Stimulated activated CD4-positive, alpha-beta T cell treated with anti-CD3 and anti-CD28 coated beads, Interleukin-15, amount 100 ng/mL, for 24 hours (primary cell): Measurements from ENCODE around the gene NFYC.
"Not testable (repeated sequence)": the region's sequence is repeated elsewhere in the genome, so short reads cannot be mapped to it uniquely, and the experiment has no call there.

Source experiments
- DNase-seq: peaks from one replicate; pipeline ENCODE4 v3.0.0-alpha.2; 2020

NFYC gene

GRCh38 chr1:40665335-40666171 is 26.0 kb upstream of the NFYC start, which contains the start of gene RIMS3:
RIMS3 (minus strand) TSS chr1:40665682; CDS start chr1:40641925, 23,757 bp downstream.
- peak; percentile 85 for DNase-seq

GRCh38 chr1:40668769-40669525 is 22.6 kb upstream of the NFYC start:
- peak; percentile 90 for DNase-seq

DNA sequence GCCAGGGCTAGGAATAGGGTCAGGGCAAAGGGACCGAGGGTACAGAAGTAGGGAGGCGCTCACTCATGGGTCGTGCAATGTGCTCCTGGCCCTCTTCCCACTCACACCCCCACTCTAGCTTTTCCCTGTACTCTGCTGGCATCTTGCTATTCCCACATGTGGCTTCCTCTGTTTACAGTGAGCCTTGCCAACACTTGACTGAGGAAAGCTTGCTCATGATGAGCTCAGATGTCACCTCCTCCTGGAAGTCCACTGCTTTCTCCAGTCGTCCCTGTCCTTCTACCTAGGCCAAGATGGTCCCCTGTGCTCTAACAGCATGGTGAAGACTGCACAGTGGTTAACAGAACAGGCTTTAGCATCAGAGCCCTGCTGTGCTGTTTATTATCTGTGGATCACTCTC is 18.1 kb upstream of the NFYC start:
- DNase-seq: no peak

DNA sequence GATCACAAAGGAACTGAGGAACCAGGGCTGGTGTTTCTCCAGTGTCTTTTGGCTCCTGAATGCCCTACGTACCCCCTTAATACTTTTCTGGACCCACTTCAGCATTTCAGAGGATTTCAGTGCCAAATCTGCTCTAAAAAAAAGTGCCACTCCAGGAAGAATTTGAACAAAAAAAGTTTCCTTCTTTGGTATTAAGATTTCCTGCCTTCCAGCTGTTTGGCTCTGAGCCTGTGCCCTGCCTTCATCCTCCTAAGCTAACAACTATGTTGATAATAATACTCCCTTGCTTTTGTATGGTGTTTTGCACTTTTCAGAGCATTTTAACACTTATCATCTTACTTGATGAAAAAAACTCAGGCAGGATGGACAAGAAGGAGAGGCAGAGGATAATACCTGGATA is 15.0 kb upstream of the NFYC start:
- DNase-seq: no peak

DNA sequence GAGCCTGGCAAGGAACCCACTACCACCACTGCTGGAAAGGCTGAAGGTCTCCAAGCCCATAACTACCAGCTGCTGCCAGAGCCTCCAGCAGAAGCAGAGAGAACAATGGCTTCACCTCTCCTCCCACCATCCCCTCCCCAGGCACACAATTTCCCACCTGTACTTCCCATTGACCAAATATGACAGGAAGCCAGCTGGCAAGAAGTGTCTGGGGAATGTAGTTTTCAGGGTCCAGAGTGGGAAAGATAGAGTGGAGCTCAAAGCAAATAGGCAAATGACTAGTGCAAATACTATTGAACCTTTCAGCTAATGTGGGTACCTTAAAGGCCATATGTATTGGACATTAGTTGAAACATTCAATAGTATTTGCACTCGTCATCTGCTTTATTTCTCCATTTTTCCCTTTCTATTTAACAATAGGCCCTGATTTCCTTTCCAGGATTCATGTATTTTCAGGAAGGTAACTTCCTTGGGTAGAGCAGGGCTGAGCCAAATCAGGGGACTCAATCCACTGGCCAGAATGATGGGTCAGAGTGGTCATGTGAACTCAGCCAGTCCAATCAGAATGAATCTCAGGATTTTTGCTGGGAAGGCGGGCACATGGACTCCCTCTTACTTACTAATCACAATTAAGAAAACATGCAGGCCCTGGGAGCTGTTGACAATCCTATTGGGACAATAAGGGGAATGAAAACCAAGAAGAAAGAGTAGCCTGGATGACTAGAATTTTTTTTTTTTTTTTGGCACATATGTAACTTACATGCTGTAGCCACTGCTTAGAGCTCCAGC is 12.1 kb upstream of the NFYC start:
- DNase-seq: no peak

DNA sequence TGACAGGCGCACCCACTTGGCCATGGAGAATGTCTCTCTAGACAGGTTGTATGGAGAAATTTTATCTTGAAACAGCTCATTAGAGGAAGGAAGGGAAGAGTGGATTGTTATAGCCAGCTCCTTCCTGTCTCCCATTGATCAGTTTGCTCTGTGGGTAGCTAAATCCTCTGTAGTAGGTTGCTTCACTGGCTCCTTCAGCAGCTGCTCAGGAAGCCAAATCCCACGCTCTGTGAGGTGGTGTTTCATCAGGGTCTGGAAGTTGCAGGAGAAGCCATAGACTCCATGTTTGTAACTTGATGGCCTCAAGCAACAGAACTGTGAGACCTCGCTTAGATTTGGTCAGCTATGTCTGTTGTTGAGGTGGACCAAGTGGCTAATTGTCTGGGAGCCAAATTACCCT is 6.8 kb upstream of the NFYC start:
- DNase-seq: no peak

DNA sequence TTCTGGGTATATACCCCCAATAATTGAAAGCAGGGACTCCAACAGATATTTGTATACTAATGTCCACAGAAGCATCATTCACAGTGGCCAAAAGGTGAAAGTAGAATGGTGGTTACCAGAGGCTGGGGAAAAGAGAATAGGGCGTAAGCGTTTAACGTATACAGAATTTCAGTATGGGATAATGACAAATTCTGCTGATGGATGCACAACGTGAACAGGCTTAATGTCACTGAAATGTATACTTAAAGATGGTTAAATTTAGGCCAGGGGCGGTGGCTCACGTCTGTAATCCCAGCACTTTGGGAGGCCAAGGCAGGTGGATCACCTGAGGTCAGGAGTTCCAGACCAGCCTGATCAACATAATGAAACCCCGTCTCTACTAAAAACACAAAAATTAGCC is 4.4 kb upstream of the NFYC start:
- DNase-seq: no peak

- no peak for DNase-seq
Observed at GRCh38 chr1:40687661-40688060, 3.8 kb upstream of the NFYC start.

DNA sequence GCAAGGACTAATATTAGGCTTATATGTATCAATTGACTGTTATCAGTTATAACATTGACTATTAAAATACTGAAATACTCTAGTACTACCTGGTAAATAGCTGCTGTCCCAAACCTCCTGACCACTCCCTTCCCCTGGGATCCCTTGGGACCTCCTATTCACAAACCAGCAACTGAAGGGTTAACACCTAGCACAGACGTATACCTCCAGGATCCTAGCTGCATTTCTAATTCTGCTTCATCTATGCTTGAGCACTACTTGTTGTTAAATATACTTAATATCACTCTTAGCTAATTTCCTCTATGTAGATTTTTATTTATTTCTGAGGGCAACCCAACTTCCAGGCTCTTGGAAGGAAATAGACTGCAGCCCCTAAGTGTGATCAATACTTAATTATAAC is 1.8 kb upstream of the NFYC start:
- DNase-seq: no peak

- no peak for DNase-seq
Observed at GRCh38 chr1:40690771-40691537, 550 bp upstream of the NFYC start.

DNA sequence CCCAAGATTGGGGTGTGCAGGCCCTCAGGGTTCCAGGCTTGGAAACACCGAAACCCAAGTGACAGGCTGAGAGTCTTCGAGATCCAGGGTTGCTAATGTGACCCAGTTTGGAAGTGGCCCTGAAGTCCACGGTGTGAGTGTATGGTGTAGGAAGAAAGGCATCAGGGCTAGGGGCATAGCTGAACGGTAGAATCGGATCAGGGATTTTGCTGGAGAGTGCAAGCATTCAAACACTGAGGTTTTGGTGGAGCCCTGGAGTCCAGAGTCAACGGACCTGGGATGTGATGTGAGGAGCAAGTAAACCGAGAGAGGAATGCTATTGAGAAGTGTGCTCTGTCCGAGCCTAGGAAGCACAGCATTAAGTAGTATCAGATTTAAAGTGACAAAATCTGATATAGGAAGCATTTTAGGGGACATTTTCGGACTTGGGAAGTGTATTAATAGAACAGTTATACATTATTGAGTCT is 958 bp downstream of the NFYC start:
- no peak for DNase-seq

DNA sequence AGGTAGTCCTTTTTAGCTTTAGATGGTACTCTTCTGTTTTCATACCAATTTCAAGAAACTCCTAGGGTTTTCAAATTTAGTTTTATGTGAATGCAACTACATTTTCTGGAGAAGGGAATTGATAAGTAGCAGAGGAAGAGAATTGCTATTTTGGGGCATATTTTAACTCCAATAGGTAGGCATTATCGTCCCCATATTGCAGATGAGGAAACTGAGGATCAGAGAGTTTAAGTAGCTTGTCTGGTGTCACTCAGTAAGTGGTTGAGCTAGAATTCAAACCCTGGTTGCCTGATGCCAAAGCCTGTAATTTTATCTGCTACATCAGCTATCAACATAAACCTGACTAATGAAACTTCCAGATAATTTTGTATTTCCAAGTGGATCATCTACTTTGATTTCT is 1.9 kb downstream of the NFYC start:
- DNase-seq: no peak

DNA sequence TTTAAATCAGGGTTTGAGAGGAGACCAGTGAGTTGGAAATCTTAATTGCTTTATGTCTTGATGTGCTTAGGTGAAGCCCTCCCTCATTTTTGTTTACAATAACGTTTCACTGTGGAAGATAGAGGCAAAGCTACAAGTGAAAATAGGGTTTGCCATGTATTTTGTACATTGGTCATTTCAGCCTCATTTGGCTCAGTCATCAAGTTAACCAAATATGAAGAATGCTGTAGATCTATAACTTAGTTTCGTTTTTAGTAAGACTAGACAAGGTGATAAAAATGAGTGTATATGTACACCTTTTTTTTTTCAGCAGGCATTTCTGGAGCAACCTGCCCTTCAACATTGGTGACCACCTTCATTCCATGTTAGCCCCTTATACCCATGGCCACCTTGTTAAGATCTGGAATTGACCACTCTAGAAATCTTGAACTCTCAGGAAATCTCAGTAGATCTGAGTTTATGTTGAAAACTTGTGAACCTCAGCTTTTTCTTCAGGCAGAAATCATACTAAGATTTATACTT is 2.9 kb downstream of the NFYC start:
- no peak for DNase-seq

GRCh38 chr1:40696294-40696693 is 4.8 kb downstream of the NFYC start:
- DNase-seq: no peak

- DNase-seq: no peak
Observed at GRCh38 chr1:40697436-40697835, 5.9 kb downstream of the NFYC start.

GRCh38 chr1:40699787-40700186 is 8.3 kb downstream of the NFYC start:
- DNase-seq: no peak

DNA sequence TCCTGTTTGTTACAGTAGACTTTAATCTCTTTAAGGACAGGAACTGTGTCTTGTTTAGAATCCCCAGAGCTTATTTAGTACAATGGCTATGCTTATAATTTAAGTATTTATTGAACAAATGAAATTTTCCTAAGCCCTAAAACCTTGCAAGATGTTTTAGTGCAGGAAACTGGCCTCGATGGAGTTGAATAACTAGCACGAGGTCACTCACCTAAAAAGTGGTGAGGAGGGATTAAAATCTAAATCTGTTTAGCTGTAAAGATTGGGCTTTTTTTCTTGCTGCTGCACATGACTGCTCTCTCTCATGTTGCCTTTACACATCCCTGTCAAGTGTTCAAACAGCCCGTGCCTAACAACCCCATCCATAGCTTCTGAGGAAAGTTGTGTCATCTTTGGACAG is 10.2 kb downstream of the NFYC start:
- DNase-seq: no peak

DNA sequence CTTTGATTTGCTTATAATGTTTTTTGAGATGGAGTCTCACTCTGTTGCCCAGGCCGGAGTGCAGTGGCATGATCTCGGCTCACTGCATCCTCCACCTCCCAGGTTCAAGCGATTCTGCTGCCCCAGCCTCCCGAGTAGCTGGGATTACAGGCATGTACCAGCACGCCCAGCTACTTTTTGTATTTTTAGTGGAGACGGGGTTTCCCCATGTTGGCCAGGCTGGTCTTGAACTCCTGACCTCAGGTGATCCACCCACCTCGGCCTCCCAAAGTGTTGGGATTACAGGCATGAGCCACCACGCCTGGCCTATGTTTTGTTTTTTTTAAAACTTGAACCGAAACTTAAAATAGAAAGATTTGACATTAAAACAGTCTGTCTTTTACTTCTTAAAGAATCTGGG is 11.3 kb downstream of the NFYC start:
- not testable (repeated sequence) for DNase-seq

GRCh38 chr1:40703316-40703715 is 11.8 kb downstream of the NFYC start:
- DNase-seq: no peak

DNA sequence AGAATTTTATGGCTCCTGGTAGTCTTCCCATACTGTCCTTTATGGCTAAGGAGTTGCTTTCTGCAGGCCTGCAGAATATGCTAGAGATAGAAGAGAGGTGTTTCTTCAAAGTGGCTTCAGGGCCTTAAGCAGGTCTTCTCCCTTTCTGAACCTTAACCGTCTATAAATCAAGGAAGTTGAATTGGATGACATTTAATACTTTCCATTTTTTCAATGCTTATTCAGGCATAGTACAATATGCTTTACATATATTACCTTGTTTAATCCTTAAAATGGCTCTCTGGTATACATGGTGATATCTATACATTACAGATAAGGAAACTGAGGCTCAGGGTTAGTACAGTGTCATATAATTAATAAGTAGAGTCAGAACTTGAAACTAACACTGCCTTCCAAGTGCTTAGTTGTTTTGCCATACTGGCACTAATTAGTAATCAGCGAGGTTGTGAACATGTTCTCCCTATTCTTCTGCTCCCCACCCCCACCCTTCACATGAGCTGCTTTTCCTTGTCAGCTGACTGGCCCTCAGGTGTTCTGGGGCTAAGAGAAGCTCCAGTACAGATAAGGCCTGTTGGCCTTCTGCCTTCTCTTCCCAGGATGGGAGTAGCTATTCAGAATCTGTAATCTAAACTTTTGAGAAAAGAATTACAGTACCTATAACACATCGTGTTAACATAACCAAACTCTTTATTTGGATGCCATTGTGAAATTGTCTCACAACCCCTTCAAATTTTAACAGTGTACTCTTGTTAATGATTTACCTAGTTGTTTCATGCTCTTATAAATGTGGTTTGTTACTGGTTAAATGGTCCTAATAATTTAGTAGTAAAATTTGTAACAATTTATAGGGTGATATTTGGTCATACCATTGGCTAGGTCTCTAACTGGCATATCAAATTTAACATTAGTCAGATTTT is 13.6 kb downstream of the NFYC start:
- DNase-seq: no peak

GRCh38 chr1:40706626-40707025 is 15.1 kb downstream of the NFYC start:
- DNase-seq: no peak
